Brain microvascular endothelial cell (primary cell): ENCODE data around the gene MRPL51.

Experiments
- DNase-seq: peaks from one replicate; pipeline ENCODE4 v3.0.0-alpha.2; 2020
- H3K27ac ChIP-seq: fragments of 250-450 bp; sonication (Bioruptor Pico); 2 replicates; pipeline ENCODE4 v1.5.1; 2020; ENCODE audit warnings: mild to moderate bottlenecking, moderate library complexity
- H3K27me3 ChIP-seq: fragments of 250-450 bp; sonication (Bioruptor Pico); replicated peaks from 2 replicates; pipeline ENCODE4 v1.5.1; 2020; ENCODE audit warnings: mild to moderate bottlenecking
- H3K36me3 ChIP-seq: fragments of 250-450 bp; sonication (Bioruptor Pico); replicated peaks from 2 replicates; pipeline ENCODE4 v1.5.1; 2020; ENCODE audit warnings: mild to moderate bottlenecking
- H3K4me3 ChIP-seq: 2 replicates; pipeline ENCODE4 v1.5.1; 2011; ENCODE audit warnings: low read depth, mild to moderate bottlenecking, control low read depth, low read length, moderate library complexity
- CTCF ChIP-seq: IDR thresholded peaks from 2 replicates; pipeline ENCODE4 v1.5.1; 2011; ENCODE audit warnings: low read depth, mild to moderate bottlenecking, moderate library complexity, low read length, control low read depth, inconsistent platforms; ENCODE audit errors: missing control alignments
- in situ Hi-C: cut with HindIII; loops from 2 replicates; pipeline ENCODE4 v1.10.0; 2017; ENCODE audit warnings: low sequenced_read_pairs, low pct_ligation_motif_present

The MRPL51 gene

GRCh38 chr12:6463858-6464257 is 29.2 kb downstream of the MRPL51 start:
- no peak for TF ChIP-seq CTCF
- Histone ChIP-seq H3K27ac (no peak overlapping the region), H3K27me3 (no peaks in the 10 kb centered on the region), H3K4me3 (no peak overlapping the region), H3K36me3 (peaks cover 33% of the 10 kb centered on the region)
- DNase-seq, result no peak
- in situ Hi-C loops, result no loop called here

GRCh38 chr12:6463216-6463615 is 29.8 kb downstream of the MRPL51 start:
- H3K27me3 ChIP-seq, result no peaks in the 10 kb centered on the region
- no peak overlapping the region for H3K27ac ChIP-seq
- no peak for DNase-seq
- no peak for TF ChIP-seq CTCF
- in situ Hi-C loops, result no loop called here
- no peak overlapping the region for H3K4me3 ChIP-seq
- H3K36me3 ChIP-seq, result peaks cover 33% of the 10 kb centered on the region

GRCh38 chr12:6462234-6462995 is 30.6 kb downstream of the MRPL51 start:
- no peak overlapping the region for H3K27ac ChIP-seq
- DNase-seq, result no peak
- H3K36me3 ChIP-seq, result peaks cover 39% of the 10 kb centered on the region
- no peaks in the 10 kb centered on the region for H3K27me3 ChIP-seq
- in situ Hi-C loops, result no loop called here
- TF ChIP-seq CTCF, result no peak
- no peak overlapping the region for H3K4me3 ChIP-seq

GRCh38 chr12:6461401-6462233 is 31.4 kb downstream of the MRPL51 start:
- H3K27ac ChIP-seq, result no peak overlapping the region
- in situ Hi-C loops, result no loop called here
- no peaks in the 10 kb centered on the region for H3K27me3 ChIP-seq
- TF ChIP-seq CTCF, result no peak
- no peak overlapping the region for H3K4me3 ChIP-seq
- peak; percentile 41 for DNase-seq
- peaks cover 40% of the 10 kb centered on the region for H3K36me3 ChIP-seq

- peaks cover 36% of the 10 kb centered on the region for H3K36me3 ChIP-seq
These were observed 32.2 kb downstream of the MRPL51 start for GRCh38 chr12:6460751-6461371.

More at GRCh38 chr12:6460751-6461371, 32.2 kb downstream of the MRPL51 start:
- in situ Hi-C loops, result no loop called here
- H3K4me3 ChIP-seq, result no peak overlapping the region
- no peak overlapping the region for H3K27ac ChIP-seq
- DNase-seq, result no peak
- no peaks in the 10 kb centered on the region for H3K27me3 ChIP-seq
- no peak for TF ChIP-seq CTCF
